Fibroblast of villous mesenchyme (primary cell): ENCODE data around the gene SORCS2. TPM values are rescaled to one million over a fixed set of nuclear protein-coding genes. Genes with fewer than 3 reads are reported as not detected.
A peak's percentile ranks its signal among the peaks of the same experiment; 100 is the strongest.

Experiments used
- DNase-seq: peaks from one replicate; pipeline ENCODE4 v3.0.0-alpha.2; 2010; ENCODE audit warnings: low read depth
- H3K4me3 ChIP-seq: 2 replicates; pipeline ENCODE4 v1.5.1; 2011; ENCODE audit warnings: low read depth, mild to moderate bottlenecking, low read length
- total RNA-seq: library from RNA; depleted of rRNA; stranded (reverse); fragments of >200 nt; gene quantifications from 2 replicates; pipeline ENCODE4 v1.2.3, GENCODE V29; 2012
- TF ChIP-seq, protein P1 (sequence below): IDR thresholded peaks from 2 replicates; pipeline ENCODE4 v1.5.1; 2012; ENCODE audit warnings: low read depth, mild to moderate bottlenecking, low read length; ENCODE audit not compliant: insufficient read depth

The SORCS2 gene
- total RNA-seq, 1 donor: under 0.01 TPM

DNA sequence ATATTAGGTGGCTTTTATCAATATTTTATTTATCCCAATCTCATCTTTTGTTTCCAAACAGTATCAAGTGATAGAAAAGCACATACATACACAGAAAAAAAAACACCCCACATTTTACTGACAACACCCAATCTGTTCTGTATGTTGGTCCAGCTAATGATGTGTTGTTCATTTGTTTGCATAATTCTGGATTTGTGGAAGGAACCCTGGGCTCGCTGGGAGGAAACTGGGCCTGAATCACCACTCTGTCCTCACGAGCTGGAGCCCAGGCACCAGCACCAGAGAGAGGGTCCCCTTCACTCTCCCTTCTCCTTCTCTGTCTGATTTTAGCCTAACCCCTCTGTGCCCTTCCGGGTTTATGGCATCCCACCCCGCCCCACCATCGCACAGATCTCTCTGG, 162.6 kb downstream of the SORCS2 start:
- TF ChIP-seq, protein P1, sequence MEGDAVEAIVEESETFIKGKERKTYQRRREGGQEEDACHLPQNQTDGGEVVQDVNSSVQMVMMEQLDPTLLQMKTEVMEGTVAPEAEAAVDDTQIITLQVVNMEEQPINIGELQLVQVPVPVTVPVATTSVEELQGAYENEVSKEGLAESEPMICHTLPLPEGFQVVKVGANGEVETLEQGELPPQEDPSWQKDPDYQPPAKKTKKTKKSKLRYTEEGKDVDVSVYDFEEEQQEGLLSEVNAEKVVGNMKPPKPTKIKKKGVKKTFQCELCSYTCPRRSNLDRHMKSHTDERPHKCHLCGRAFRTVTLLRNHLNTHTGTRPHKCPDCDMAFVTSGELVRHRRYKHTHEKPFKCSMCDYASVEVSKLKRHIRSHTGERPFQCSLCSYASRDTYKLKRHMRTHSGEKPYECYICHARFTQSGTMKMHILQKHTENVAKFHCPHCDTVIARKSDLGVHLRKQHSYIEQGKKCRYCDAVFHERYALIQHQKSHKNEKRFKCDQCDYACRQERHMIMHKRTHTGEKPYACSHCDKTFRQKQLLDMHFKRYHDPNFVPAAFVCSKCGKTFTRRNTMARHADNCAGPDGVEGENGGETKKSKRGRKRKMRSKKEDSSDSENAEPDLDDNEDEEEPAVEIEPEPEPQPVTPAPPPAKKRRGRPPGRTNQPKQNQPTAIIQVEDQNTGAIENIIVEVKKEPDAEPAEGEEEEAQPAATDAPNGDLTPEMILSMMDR: no peak
- DNase-seq: no peak
- no peak overlapping the region for H3K4me3 ChIP-seq

DNA sequence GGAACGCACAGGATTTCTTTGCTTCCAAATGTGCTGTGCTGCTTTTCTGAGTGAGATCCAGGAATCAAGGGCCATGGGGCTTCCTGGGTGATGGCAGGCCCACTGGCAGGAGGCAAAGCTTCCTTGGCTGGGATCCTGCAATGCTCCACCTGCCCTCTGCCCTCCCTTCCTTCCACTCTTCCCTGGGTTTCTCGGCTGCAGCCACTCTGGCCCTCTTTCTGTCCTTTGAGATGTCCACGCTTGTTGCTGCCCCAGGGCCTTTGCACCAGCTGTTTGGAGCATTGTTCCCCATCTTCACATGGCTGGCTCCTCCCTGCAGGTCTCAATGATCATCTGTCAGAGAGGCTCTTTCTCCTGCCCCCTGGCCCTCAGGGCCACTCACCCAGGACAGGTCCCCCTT, 163.5 kb downstream of the SORCS2 start:
- H3K4me3 ChIP-seq: no peak overlapping the region
- TF ChIP-seq, protein P1: no peak
- DNase-seq: no peak

DNA sequence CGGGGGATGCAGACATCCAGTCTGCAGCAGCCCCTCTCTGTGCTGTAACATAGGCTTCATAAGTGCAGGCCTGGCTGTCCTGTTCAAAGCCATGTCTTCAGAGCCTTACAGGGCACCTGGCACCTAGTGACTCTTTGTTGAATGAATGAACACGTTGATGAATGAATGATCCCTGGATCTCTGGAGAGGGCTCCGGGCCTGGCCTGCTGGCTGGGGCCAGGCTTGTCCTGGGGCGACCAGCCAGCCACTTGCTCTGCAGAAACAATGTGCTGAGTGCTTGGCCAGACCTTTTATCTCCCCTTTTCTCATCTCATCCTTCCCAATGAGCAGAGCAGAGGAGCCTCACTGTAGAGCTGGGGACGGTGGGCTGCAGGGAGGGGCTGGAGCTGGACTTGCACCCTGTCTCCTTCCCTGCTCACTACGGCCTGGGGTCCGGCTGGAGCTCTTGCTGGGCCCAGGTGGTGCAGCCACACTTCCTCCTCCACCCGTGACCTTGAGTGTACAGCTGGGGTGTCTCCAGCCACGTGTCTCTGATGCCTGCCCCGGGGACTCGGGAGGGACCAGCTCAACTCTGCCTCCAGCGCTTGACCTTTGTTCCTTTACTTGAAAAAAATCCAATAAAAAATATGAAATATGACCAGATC, 164.5 kb downstream of the SORCS2 start:
- H3K4me3 ChIP-seq: no peak overlapping the region
- no peak for DNase-seq
- TF ChIP-seq, protein P1: no peak

DNA sequence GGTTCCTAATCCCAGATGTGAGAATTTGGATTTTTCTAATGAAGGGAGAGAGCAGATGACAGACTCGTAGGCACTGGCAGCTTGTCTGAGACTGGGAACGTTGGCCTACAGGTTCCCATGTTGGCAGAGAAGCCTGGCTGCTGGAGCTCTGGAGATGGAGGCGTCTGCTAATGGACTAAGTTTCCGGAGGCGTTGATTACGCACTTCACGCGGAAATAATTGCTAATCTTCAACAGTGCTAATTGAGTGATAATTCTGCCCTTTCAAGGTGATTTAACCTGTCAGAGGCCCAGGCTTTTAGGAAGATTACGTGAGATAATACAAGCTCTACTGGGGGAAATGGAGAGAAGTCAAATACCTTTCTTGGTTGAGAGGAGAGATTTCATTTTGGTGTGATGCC, 165.0 kb downstream of the SORCS2 start:
- H3K4me3 ChIP-seq: no peak overlapping the region
- TF ChIP-seq, protein P1: no peak
- no peak for DNase-seq

DNA sequence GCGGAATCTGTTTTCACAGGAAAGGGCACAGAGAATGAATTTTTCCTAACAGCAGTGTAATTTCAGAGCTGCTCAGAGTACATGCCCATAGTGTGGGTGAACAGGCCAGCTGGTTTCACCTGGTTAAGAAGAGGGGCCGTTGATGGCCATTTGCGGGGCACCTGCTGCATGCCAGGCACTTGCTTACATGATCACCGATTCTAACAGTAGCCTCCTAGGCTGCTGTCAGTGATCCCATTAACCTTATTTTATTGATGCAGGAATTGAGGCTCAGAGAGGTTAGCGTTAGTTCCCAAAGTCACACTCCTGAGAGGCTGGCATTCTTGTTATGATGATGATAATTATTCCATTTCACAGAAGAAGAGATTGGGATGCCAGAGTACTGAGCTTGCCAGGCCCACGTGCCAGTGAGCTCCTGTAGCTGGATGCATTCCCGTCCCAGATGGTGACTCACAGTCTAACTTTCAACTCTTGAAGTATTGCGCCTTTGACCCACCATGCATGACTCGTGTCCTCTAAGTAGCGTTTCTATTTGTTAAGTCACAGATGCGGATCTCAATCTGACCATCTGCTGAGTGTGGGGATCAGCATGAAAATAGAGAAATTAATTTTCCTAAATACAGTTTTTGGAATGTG, 165.9 kb downstream of the SORCS2 start:
- peak; percentile 59 for DNase-seq
- TF ChIP-seq, protein P1: no peak
- H3K4me3 ChIP-seq: no peak overlapping the region

DNA sequence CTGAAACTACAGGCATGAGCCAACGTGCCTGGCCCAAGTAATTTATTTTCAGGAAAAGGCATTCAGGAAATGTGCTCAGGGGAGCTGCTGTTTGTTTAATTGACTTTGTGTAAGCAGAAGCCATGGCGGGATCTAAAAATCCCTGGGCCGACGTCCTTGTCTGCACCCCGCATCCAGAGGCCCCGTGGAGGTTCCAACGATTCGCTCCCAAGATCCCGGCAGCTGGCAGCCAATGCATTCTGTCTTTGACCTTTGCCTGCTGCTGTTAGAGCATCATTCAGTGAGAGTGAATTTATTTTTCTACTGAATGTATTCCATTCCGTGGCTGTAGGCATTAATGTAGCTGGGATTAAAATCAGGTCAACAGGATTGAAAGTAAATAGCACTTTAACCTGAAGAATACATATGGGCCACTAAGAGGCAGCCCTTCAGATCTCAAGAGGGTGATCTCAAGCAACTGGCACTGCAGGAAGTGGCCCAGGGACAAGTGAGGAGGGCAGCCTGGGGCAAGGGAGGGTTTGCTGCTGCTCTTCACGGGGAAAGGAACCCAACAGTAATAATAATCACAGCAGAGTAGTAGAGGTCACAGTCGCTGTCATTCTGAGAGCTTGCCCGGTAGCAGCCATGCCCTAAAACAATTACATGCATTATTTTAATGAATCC, 167.2 kb downstream of the SORCS2 start:
- DNase-seq: no peak
- TF ChIP-seq, protein P1: no peak
- H3K4me3 ChIP-seq: no peak overlapping the region
